WERI-Rb-1 (cell line): ENCODE data around the gene ZMAT2.
"Not testable (repeated sequence)": the region's sequence is repeated elsewhere in the genome, so short reads cannot be mapped to it uniquely, and the experiment has no call there.

Source experiments
- DNase-seq: peaks from one replicate; pipeline ENCODE4 v3.0.0-alpha.2; 2020
- H3K27ac ChIP-seq: fragments of 250-450 bp; sonication (Bioruptor Pico); 2 replicates; pipeline ENCODE4 v1.5.1; 2020; ENCODE audit warnings: mild to moderate bottlenecking, moderate library complexity
- H3K27me3 ChIP-seq: fragments of 250-450 bp; sonication (Bioruptor Pico); 2 replicates; pipeline ENCODE4 v1.5.1; 2021; ENCODE audit warnings: mild to moderate bottlenecking, low read depth, moderate library complexity; ENCODE audit not compliant: insufficient read depth, severe bottlenecking
- H3K36me3 ChIP-seq: fragments of 250-450 bp; sonication (Bioruptor Pico); 2 replicates; pipeline ENCODE4 v1.5.1; 2020; ENCODE audit warnings: mild to moderate bottlenecking, moderate library complexity
- H3K4me3 ChIP-seq: 2 replicates; pipeline ENCODE4 v1.5.1; 2011; ENCODE audit warnings: low read depth, mild to moderate bottlenecking, control low read depth, low read length
- H3K9me3 ChIP-seq: fragments of 250-450 bp; sonication (Bioruptor Pico); 2 replicates; pipeline ENCODE4 v1.5.1; 2021; ENCODE audit warnings: mild to moderate bottlenecking, moderate library complexity; ENCODE audit not compliant: severe bottlenecking
- TF ChIP-seq, protein P1 (sequence below): IDR thresholded peaks from 2 replicates; pipeline ENCODE4 v1.5.1; 2011; ENCODE audit warnings: low read depth, mild to moderate bottlenecking, control low read depth, inconsistent platforms, low read length

Gene ZMAT2

DNA sequence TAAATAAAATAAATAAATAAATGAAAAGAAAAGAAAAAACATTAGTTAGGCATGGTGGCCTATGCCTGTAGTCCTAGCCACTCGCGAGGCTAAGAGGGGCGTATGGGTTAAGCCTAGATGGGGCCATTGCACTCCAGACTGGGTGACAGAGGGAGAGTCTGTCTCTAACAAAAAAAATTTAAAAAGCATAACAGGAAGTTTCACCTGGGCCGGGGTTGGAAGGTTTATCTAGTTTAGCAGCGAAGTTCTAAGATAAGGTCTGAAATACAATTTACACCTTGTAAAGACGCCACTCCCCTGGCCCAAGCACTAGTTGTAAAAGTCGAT lies 18.0 kb downstream of the ZMAT2 start:
- DNase-seq, result no peak
- TF ChIP-seq, protein P1, sequence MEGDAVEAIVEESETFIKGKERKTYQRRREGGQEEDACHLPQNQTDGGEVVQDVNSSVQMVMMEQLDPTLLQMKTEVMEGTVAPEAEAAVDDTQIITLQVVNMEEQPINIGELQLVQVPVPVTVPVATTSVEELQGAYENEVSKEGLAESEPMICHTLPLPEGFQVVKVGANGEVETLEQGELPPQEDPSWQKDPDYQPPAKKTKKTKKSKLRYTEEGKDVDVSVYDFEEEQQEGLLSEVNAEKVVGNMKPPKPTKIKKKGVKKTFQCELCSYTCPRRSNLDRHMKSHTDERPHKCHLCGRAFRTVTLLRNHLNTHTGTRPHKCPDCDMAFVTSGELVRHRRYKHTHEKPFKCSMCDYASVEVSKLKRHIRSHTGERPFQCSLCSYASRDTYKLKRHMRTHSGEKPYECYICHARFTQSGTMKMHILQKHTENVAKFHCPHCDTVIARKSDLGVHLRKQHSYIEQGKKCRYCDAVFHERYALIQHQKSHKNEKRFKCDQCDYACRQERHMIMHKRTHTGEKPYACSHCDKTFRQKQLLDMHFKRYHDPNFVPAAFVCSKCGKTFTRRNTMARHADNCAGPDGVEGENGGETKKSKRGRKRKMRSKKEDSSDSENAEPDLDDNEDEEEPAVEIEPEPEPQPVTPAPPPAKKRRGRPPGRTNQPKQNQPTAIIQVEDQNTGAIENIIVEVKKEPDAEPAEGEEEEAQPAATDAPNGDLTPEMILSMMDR, result no peak
- Histone ChIP-seq H3K27ac (no peak overlapping the region), H3K36me3 (no peaks in the 10 kb centered on the region), H3K27me3 (no peaks in the 10 kb centered on the region), H3K4me3 (no peak overlapping the region), H3K9me3 (no peaks in the 10 kb centered on the region)

DNA sequence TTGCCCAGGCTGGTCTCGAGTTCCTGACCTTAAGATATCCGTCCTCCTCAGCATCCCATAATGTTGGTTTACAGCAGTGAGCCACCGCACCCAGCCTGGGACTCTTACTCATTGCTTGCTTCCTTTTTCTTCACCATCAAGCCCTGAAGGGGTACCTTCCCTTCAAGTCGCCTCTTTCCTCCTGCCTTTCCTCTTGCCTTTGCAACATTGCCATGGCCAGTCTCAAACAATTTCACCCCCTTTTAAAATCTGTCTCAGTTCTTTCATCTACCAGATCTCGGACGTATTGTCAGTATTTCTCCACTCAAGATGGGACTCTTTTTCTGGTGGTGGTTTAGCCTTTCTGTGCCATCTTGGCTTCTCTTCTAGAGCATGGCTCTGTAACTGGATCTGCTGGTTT lies 20.5 kb downstream of the ZMAT2 start:
- not testable (repeated sequence) for DNase-seq, H3K9me3 ChIP-seq, H3K27ac ChIP-seq, H3K27me3 ChIP-seq, H3K4me3 ChIP-seq, H3K36me3 ChIP-seq

DNA sequence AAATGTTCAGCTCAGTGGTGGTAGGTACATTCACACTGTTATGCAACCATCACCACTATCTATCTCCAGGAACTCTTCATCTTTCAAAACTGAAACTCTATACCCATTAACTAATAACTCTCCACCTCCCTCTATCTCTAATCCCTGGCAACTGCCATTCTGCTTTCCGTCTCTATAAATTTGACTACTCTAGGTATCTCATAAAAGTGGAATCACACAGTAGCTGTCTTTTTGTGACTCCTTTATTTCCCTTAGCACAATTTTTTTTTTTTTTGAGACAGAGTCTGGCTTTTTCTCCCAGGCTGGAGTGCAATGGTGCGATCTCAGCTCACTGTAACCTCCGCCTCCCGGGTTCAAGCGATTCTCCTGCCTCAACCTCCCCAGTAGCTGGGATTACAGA lies 21.1 kb downstream of the ZMAT2 start:
- not testable (repeated sequence) for DNase-seq, H3K4me3 ChIP-seq, H3K36me3 ChIP-seq, H3K27me3 ChIP-seq, H3K27ac ChIP-seq, H3K9me3 ChIP-seq

DNA sequence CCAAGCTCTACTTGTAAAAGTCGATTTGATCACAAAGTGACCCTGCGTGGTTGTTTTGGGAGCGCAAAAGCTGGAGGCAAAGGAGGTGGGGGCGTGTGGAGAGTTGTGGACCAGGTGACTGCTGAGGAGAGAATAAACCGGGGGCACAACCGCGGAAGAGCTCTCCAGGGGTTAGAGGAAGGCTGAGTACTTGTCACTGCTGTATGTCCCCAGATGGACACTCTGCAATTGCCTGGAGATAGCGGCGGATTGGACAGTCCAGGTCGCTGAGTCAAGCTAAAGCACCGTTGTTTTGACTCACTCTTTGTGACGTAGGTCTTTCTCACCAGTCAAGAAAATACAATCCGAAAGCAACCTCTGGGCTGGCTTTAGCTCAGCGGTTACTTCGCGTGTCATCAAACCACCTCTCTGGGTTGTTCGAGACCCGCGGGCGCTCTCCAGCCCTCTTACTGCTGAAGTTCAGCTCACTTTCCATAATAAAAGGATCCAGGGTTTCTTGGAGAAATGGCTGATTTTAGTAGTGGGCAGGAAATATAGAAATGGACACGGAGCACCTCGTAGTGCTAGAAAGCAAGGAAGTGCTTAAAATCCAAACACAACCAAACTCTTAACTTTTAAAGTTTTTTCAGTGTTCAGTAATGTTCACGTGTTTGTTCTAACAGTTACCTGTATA lies 25.7 kb downstream of the ZMAT2 start:
- H3K27ac ChIP-seq, result no peak overlapping the region
- H3K27me3 ChIP-seq, result no peaks in the 10 kb centered on the region
- TF ChIP-seq, protein P1, result no peak
- DNase-seq, result no peak
- no peaks in the 10 kb centered on the region for H3K36me3 ChIP-seq
- no peaks in the 10 kb centered on the region for H3K9me3 ChIP-seq
- no peak overlapping the region for H3K4me3 ChIP-seq

DNA sequence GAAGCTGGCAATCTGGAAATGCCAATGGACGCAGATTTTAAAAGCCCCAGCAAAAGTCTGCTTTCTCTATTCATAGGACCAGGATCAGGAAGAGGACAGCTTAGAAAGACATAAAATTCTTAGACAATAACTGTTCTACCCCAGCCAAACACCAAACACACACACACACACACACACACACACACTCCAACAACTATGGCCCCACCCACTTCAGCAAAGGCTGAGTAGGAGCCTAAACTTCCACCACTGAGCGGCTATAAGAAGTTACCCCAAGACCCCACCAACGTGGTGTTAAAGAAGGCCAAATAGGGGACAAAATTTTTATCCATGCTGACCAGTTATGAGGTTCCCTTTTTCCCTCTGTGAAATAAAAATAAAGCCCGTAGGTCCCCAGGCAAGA lies 32.9 kb downstream of the ZMAT2 start:
- Histone ChIP-seq H3K27ac (no peak overlapping the region), H3K27me3 (no peaks in the 10 kb centered on the region), H3K9me3 (no peaks in the 10 kb centered on the region), H3K36me3 (no peaks in the 10 kb centered on the region), H3K4me3 (no peak overlapping the region)
- TF ChIP-seq, protein P1, result no peak
- DNase-seq, result no peak

DNA sequence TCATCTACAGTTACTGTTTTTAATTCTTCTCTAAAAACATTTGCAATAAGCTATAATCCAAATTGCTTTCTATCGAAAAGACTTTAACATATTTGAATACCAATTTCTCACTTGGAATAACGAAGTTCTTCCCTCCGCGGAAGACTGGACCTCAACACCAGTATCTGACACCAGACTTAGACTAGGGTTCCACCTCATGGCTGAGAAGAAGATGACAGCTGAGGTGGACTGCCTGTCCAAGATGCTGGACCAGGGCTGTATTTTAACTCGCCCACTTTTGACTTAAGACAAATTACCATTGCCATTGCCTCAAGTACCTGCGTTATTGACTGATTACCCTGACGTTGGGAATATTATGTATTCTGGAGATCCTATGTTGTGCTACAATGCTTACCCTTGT lies 34.1 kb downstream of the ZMAT2 start:
- H3K4me3 ChIP-seq, result no peak overlapping the region
- DNase-seq, result peak; percentile 20
- TF ChIP-seq, protein P1, result peak; percentile 46; the same call in 1 of the 2 replicates
- no peaks in the 10 kb centered on the region for H3K27me3 ChIP-seq
- no peaks in the 10 kb centered on the region for H3K9me3 ChIP-seq
- H3K36me3 ChIP-seq, result no peaks in the 10 kb centered on the region
- H3K27ac ChIP-seq, result no peak overlapping the region

DNA sequence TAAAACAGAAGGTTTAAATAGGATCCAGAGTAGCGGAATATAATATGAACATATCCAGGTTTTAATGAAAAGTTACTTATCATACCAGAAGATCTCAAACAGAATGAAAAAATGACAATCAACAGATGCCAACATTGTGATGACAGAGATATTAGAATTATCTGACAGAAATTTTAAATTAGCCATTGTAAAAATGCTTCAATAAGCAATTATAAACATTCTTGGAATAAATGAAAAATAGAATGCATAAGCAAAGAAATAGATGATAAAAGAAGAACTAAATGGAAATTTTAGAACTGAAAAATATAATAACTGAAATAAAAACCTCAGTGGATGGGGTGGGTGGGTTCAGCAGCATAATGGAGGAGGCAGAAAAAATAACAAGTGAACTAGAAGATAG lies 37.2 kb downstream of the ZMAT2 start:
- no peaks in the 10 kb centered on the region for H3K27me3 ChIP-seq
- no peaks in the 10 kb centered on the region for H3K9me3 ChIP-seq
- DNase-seq, result no peak
- no peaks in the 10 kb centered on the region for H3K36me3 ChIP-seq
- TF ChIP-seq, protein P1, result no peak
- no peak overlapping the region for H3K27ac ChIP-seq
- no peak overlapping the region for H3K4me3 ChIP-seq
